GM12878 (cell line): ENCODE measurements around the gene SMG6. TPM values are rescaled to one million over a fixed set of nuclear protein-coding genes. Genes with fewer than 3 reads are reported as not detected.
"Not testable (repeated sequence)": the region's sequence is repeated elsewhere in the genome, so short reads cannot be mapped to it uniquely, and the experiment has no call there.

Source experiments
- ATAC-seq: fragments of 200-7000 bp; cut with Tn5 transposase; 3 replicates; pipeline ENCODE4 v1.9.1; 2020; ENCODE audit warnings: mild to moderate bottlenecking, moderate library complexity
- BruUV-seq: library from RNA; stranded (reverse); fragments of 400-500 nt; replicated peaks from 2 replicates; lab custom pipeline; 2021; lab: Mats Ljungman, UMichigan
- CTCF ChIA-PET: fragments of 300-600 bp; sonication (Branson Sonifier 250); formaldehyde crosslinking; extraction: SDS; loops from one replicate; lab custom pipeline; 2021; ENCODE audit warnings: inconsistent platforms; lab: Yijun Ruan, JAX
- POLR2A ChIA-PET: fragments of 350-600 bp; formaldehyde crosslinking; extraction: SDS; loops from one replicate; lab custom pipeline; 2021; ENCODE audit warnings: inconsistent platforms; lab: Charles Lee
- RAD21 ChIA-PET: fragments of 300-600 bp; sonication (Branson Sonifier 250); formaldehyde crosslinking; loops from one replicate; lab custom pipeline; 2023; ENCODE audit warnings: antibody characterized with exemption; ENCODE audit not compliant: unreplicated experiment; lab: Charles Lee
- SMC1A ChIA-PET: fragments of 300-600 bp; sonication (Branson Sonifier 250); formaldehyde crosslinking; loops from one replicate; lab custom pipeline; 2023; ENCODE audit not compliant: unreplicated experiment, uncharacterized antibody; lab: Charles Lee
- DNase-seq: peaks from one replicate; pipeline ENCODE4 v3.0.0-alpha.2; 2011; ENCODE audit warnings: low read depth, low spot score
- FAIRE-seq: peaks from 3 replicates; lab custom pipeline; 2011; peaks lifted over from hg19 to GRCh38; lab: Jason Lieb, UNC
- H2AFZ ChIP-seq: 2 replicates; pipeline ENCODE4 v1.6.0; 2011; ENCODE audit warnings: low read depth, low read length, control low read depth; ENCODE audit not compliant: control insufficient read depth
- H3K27ac ChIP-seq: 2 replicates; pipeline ENCODE4 v1.5.1; 2011; ENCODE audit warnings: control low read depth; ENCODE audit not compliant: control insufficient read depth, insufficient read depth
- H3K27me3 ChIP-seq, 2 experiments: replicated peaks in 1 of 2; 2 replicates each; pipeline versions ENCODE4 v1.6.0 to v1.6.1; 2011; ENCODE audit warnings: low read length in 1 of 2; ENCODE audit not compliant: control insufficient read depth in 2 of 2, insufficient read depth in 2 of 2
- H3K36me3 ChIP-seq, 2 experiments: 2 replicates each; pipeline ENCODE4 v1.5.1; 2011; ENCODE audit warnings: low read length in 1 of 2; ENCODE audit not compliant: control insufficient read depth in 2 of 2, insufficient read depth in 2 of 2
- H3K4me1 ChIP-seq: 2 replicates; pipeline ENCODE4 v1.6.1; 2011; ENCODE audit warnings: mild to moderate bottlenecking, low read length, moderate library complexity, mixed read lengths; ENCODE audit not compliant: control insufficient read depth, insufficient read depth
- H3K4me2 ChIP-seq: 2 replicates; pipeline ENCODE4 v1.6.0; 2011; ENCODE audit warnings: control low read depth; ENCODE audit not compliant: control insufficient read depth, insufficient read depth
- H3K4me3 ChIP-seq: fragments of 200-600 bp; sonication (generic); 2 replicates; pipeline ENCODE4 v1.5.1; 2016
- H3K79me2 ChIP-seq: 2 replicates; pipeline ENCODE4 v1.6.0; 2011; ENCODE audit warnings: low read length; ENCODE audit not compliant: control insufficient read depth, insufficient read depth
- H3K9ac ChIP-seq: 2 replicates; pipeline ENCODE4 v1.8.0; 2011; ENCODE audit warnings: low read length, control low read depth, mixed read lengths; ENCODE audit not compliant: control insufficient read depth, insufficient read depth
- H3K9me3 ChIP-seq: replicated peaks from 3 replicates; pipeline ENCODE4 v1.5.1; 2011; ENCODE audit warnings: mild to moderate bottlenecking, low read length; ENCODE audit not compliant: control insufficient read depth, insufficient read depth
- H4K20me1 ChIP-seq: 2 replicates; pipeline ENCODE4 v1.6.0; 2011; ENCODE audit not compliant: control insufficient read depth, insufficient read depth
- PRDM15 ChIP-seq: fragments of 450-650 bp; formaldehyde crosslinking; IDR thresholded peaks from 2 replicates; pipeline ENCODE4 v1.4.0; 2020; ENCODE audit warnings: mild to moderate bottlenecking, moderate library complexity
- ZBTB4 ChIP-seq: fragments of 450-650 bp; formaldehyde crosslinking; IDR thresholded peaks from 2 replicates; pipeline ENCODE4 v1.4.0; 2022; ENCODE audit warnings: mild to moderate bottlenecking, moderate library complexity
- WGBS: methylation state at CpG from one replicate; pipeline ENCODE4 v1.1.6; 2016; ENCODE audit warnings: low lambda C conversion rate; ENCODE audit not compliant: insufficient replicate concordance, insufficient coverage; ENCODE audit errors: missing lambda C conversion rate; 5-methylcytosine and 5-hydroxymethylcytosine counted together
- in situ Hi-C: fragments of 300-500 bp; cut with MboI; formaldehyde crosslinking; loops from 9 replicates; pipeline ENCODE4 v1.14.3; 2018; ENCODE audit warnings: mixed read lengths
- intact Hi-C: fragments of 100-400 bp; cut with micrococcal nuclease; formaldehyde crosslinking; loops from one replicate; pipeline ENCODE4 v1.14.2; 2022; ENCODE audit not compliant: unreplicated experiment
- polyA plus RNA-seq, 11 experiments: library from polyadenylated mRNA; depleted of rRNA in 4 of 11; unstranded in 6 of 11; stranded (reverse) in 5 of 11; fragments of >200 nt; fragmentation: Nextera tagmentation in 4 of 11; fragmentation: Illumina TruSeq in 1 of 11; extraction: Ambion mirVana in 4 of 11; extraction: Trizol in 1 of 11; gene quantifications; 1 replicate in 1 of 11; 2 replicates in 10 of 11; pipeline versions ENCODE4 v1.2.1 to v1.2.3, GENCODE V29; 2011 to 2016; ENCODE audit warnings: inconsistent platforms in 2 of 11, missing spikeins in 2 of 11, low read depth in 1 of 11
- total RNA-seq, 4 experiments: library from RNA; depleted of rRNA in 3 of 4; stranded (reverse); fragments of >200 nt in 3 of 4; fragmentation: Illumina TruSeq in 1 of 4; extraction: Trizol in 1 of 4; gene quantifications; 2 replicates each; pipeline versions ENCODE4 v1.2.1 to v1.2.3, GENCODE V29; 2013 to 2021

SMG6 gene
- total and polyA plus RNA-seq, 10 of the 15 experiments (the other 5 are each of a cell fraction or from before 2014, with no cell fraction given): 0.58 to 28.7 (median 15.7) TPM

- H3K27me3 ChIP-seq, H4K20me1 ChIP-seq, ATAC-seq, FAIRE-seq, H3K9me3 ChIP-seq, BruUV-seq, H2AFZ ChIP-seq, in situ Hi-C loops, DNase-seq, intact Hi-C loops: not testable (repeated sequence)
- 97% methylated on average over 10 of the region's 10 CpGs for WGBS
- CTCF ChIA-PET: interaction anchor here (0.6 to 7.5 kb wide), 9 partner anchors 9 to 211 kb away, joined by 3 to 48 read pairs (median 5); partner anchors contain the start of gene HIC1
- Histone ChIP-seq H3K4me1 (peaks cover 67% of the 10 kb centered on the region), H3K4me2 (peak overlapping the region; percentile 72), H3K27ac (peak overlapping the region; percentile 99), H3K79me2 (peaks cover 38% of the 10 kb centered on the region), H3K4me3 (peak overlapping the region; percentile 28; the same call in 1 of the 2 replicates), H3K9ac (peak overlapping the region; percentile 81), H3K36me3 (peaks cover 0 to 12% of the 10 kb centered on the region in 2 experiments; a peak in 2 of 4 replicates)
- TF ChIP-seq ZBTB4 (CRISPR knock-in tag) (peak; percentile 63; the same call in 1 of the 2 replicates), PRDM15 (0 out of 2 replicates have a peak, but pooled peaks have one; percentile 53)
- RAD21 ChIA-PET: interaction anchor here (1.0 to 7.2 kb wide), 6 partner anchors 11 to 208 kb away, joined by 3 to 61 read pairs (median 30); partner anchors contain the start of gene HIC1
- SMC1A ChIA-PET: interaction anchor here (0.8 to 10.4 kb wide), 11 partner anchors 14 to 212 kb away, joined by 3 to 149 read pairs (median 5); partner anchors contain the start of genes HIC1 and TSR1
- POLR2A ChIA-PET: interaction anchor here (0.9 to 8.8 kb wide), 5 partner anchors 12 to 182 kb away, joined by 4 to 69 read pairs (median 25); no protein-coding TSS in a partner anchor
Observed at GRCh38 chr17:2265166-2265565, 38.4 kb downstream of the SMG6 start.
